ENCODE results near the gene PLB1.

Gene PLB1

GRCh38 chr2:28558918-28559317 lies 63.1 kb downstream of the PLB1 start:
- H3K4me1 ChIP-seq (ENCODE audit: control insufficient read depth, insufficient read depth, low read length) = no peaks in the 10 kb centered on the region
- no peaks in the 10 kb centered on the region for H3K27me3 ChIP-seq (ENCODE audit: control insufficient read depth, insufficient read depth, low read length)
- H3K9ac ChIP-seq (ENCODE audit: low read depth, low read length) = no peak overlapping the region
- no peaks in the 10 kb centered on the region for H3K36me3 ChIP-seq (ENCODE audit: control insufficient read depth, insufficient read depth, low read length)
- no peaks in the 10 kb centered on the region for H3K9me3 ChIP-seq (ENCODE audit: control insufficient read depth, insufficient read depth, low read length)
- no peak overlapping the region for H3K4me3 ChIP-seq (ENCODE audit: low read depth, low read length)

GRCh38 chr2:28563869-28564268 lies 68.0 kb downstream of the PLB1 start:
- no peak overlapping the region for H3K9ac ChIP-seq (ENCODE audit: low read depth, low read length)
- H3K4me3 ChIP-seq (ENCODE audit: low read depth, low read length) = no peak overlapping the region
- H3K9me3 ChIP-seq (ENCODE audit: control insufficient read depth, insufficient read depth, low read length) = no peaks in the 10 kb centered on the region
- H3K36me3 ChIP-seq (ENCODE audit: control insufficient read depth, insufficient read depth, low read length) = no peaks in the 10 kb centered on the region
- peaks cover 19% of the 10 kb centered on the region for H3K27me3 ChIP-seq (ENCODE audit: control insufficient read depth, insufficient read depth, low read length)
- H3K4me1 ChIP-seq (ENCODE audit: control insufficient read depth, insufficient read depth, low read length) = peaks cover 4% of the 10 kb centered on the region

- Histone ChIP-seq H3K4me1 (ENCODE audit: control insufficient read depth, insufficient read depth, low read length) (peaks cover 4% of the 10 kb centered on the region), H3K4me3 (ENCODE audit: low read depth, low read length) (no peak overlapping the region), H3K27me3 (ENCODE audit: control insufficient read depth, insufficient read depth, low read length) (peaks cover 19% of the 10 kb centered on the region), H3K9me3 (ENCODE audit: control insufficient read depth, insufficient read depth, low read length) (no peaks in the 10 kb centered on the region), H3K9ac (ENCODE audit: low read depth, low read length) (no peak overlapping the region), H3K36me3 (ENCODE audit: control insufficient read depth, insufficient read depth, low read length) (no peaks in the 10 kb centered on the region)
Measured at GRCh38 chr2:28564346-28564745, 68.5 kb downstream of the PLB1 start.

GRCh38 chr2:28565033-28565432 lies 69.2 kb downstream of the PLB1 start:
- no peaks in the 10 kb centered on the region for H3K9me3 ChIP-seq (ENCODE audit: control insufficient read depth, insufficient read depth, low read length)
- H3K27me3 ChIP-seq (ENCODE audit: control insufficient read depth, insufficient read depth, low read length) = peaks cover 19% of the 10 kb centered on the region
- H3K4me3 ChIP-seq (ENCODE audit: low read depth, low read length) = no peak overlapping the region
- H3K4me1 ChIP-seq (ENCODE audit: control insufficient read depth, insufficient read depth, low read length) = peaks cover 4% of the 10 kb centered on the region
- H3K36me3 ChIP-seq (ENCODE audit: control insufficient read depth, insufficient read depth, low read length) = no peaks in the 10 kb centered on the region
- no peak overlapping the region for H3K9ac ChIP-seq (ENCODE audit: low read depth, low read length)

- Histone ChIP-seq H3K36me3 (ENCODE audit: control insufficient read depth, insufficient read depth, low read length) (no peaks in the 10 kb centered on the region), H3K27me3 (ENCODE audit: control insufficient read depth, insufficient read depth, low read length) (peaks cover 19% of the 10 kb centered on the region), H3K9ac (ENCODE audit: low read depth, low read length) (no peak overlapping the region), H3K4me3 (ENCODE audit: low read depth, low read length) (peak overlapping the region; percentile 85), H3K9me3 (ENCODE audit: control insufficient read depth, insufficient read depth, low read length) (no peaks in the 10 kb centered on the region), H3K4me1 (ENCODE audit: control insufficient read depth, insufficient read depth, low read length) (peaks cover 4% of the 10 kb centered on the region)
Measured at GRCh38 chr2:28565720-28566295, 69.9 kb downstream of the PLB1 start.

- Histone ChIP-seq H3K36me3 (ENCODE audit: control insufficient read depth, insufficient read depth, low read length) (no peaks in the 10 kb centered on the region), H3K9ac (ENCODE audit: low read depth, low read length) (peak overlapping the region; percentile 14), H3K9me3 (ENCODE audit: control insufficient read depth, insufficient read depth, low read length) (no peaks in the 10 kb centered on the region), H3K27me3 (ENCODE audit: control insufficient read depth, insufficient read depth, low read length) (peaks cover 19% of the 10 kb centered on the region), H3K4me1 (ENCODE audit: control insufficient read depth, insufficient read depth, low read length) (peaks cover 4% of the 10 kb centered on the region), H3K4me3 (ENCODE audit: low read depth, low read length) (peak overlapping the region; percentile 85)
Measured at GRCh38 chr2:28566521-28567041, 70.7 kb downstream of the PLB1 start.

- Histone ChIP-seq H3K4me1 (ENCODE audit: control insufficient read depth, insufficient read depth, low read length) (peaks cover 4% of the 10 kb centered on the region), H3K27me3 (ENCODE audit: control insufficient read depth, insufficient read depth, low read length) (peaks cover 19% of the 10 kb centered on the region), H3K9me3 (ENCODE audit: control insufficient read depth, insufficient read depth, low read length) (no peaks in the 10 kb centered on the region), H3K4me3 (ENCODE audit: low read depth, low read length) (peak overlapping the region; percentile 55), H3K36me3 (ENCODE audit: control insufficient read depth, insufficient read depth, low read length) (no peaks in the 10 kb centered on the region), H3K9ac (ENCODE audit: low read depth, low read length) (no peak overlapping the region)
Measured at GRCh38 chr2:28567061-28567471, 71.2 kb downstream of the PLB1 start.

- no peak overlapping the region for H3K9ac ChIP-seq (ENCODE audit: low read depth, low read length)
- H3K4me1 ChIP-seq (ENCODE audit: control insufficient read depth, insufficient read depth, low read length) = peaks cover 4% of the 10 kb centered on the region
- H3K4me3 ChIP-seq (ENCODE audit: low read depth, low read length) = no peak overlapping the region
- H3K9me3 ChIP-seq (ENCODE audit: control insufficient read depth, insufficient read depth, low read length) = no peaks in the 10 kb centered on the region
- H3K27me3 ChIP-seq (ENCODE audit: control insufficient read depth, insufficient read depth, low read length) = peaks cover 19% of the 10 kb centered on the region
- no peaks in the 10 kb centered on the region for H3K36me3 ChIP-seq (ENCODE audit: control insufficient read depth, insufficient read depth, low read length)
Measured at GRCh38 chr2:28568036-28568435, 72.2 kb downstream of the PLB1 start.

- no peaks in the 10 kb centered on the region for H3K36me3 ChIP-seq (ENCODE audit: control insufficient read depth, insufficient read depth, low read length)
- H3K4me1 ChIP-seq (ENCODE audit: control insufficient read depth, insufficient read depth, low read length) = peaks cover 4% of the 10 kb centered on the region
- peaks cover 19% of the 10 kb centered on the region for H3K27me3 ChIP-seq (ENCODE audit: control insufficient read depth, insufficient read depth, low read length)
- H3K9ac ChIP-seq (ENCODE audit: low read depth, low read length) = no peak overlapping the region
- no peak overlapping the region for H3K4me3 ChIP-seq (ENCODE audit: low read depth, low read length)
- H3K9me3 ChIP-seq (ENCODE audit: control insufficient read depth, insufficient read depth, low read length) = no peaks in the 10 kb centered on the region
Measured at GRCh38 chr2:28568533-28568932, 72.7 kb downstream of the PLB1 start.

GRCh38 chr2:28570431-28570830 lies 74.6 kb downstream of the PLB1 start:
- Histone ChIP-seq H3K9ac (ENCODE audit: low read depth, low read length) (no peak overlapping the region), H3K9me3 (ENCODE audit: control insufficient read depth, insufficient read depth, low read length) (no peaks in the 10 kb centered on the region), H3K4me1 (ENCODE audit: control insufficient read depth, insufficient read depth, low read length) (peaks cover 4% of the 10 kb centered on the region), H3K4me3 (ENCODE audit: low read depth, low read length) (no peak overlapping the region), H3K27me3 (ENCODE audit: control insufficient read depth, insufficient read depth, low read length) (peaks cover 18% of the 10 kb centered on the region), H3K36me3 (ENCODE audit: control insufficient read depth, insufficient read depth, low read length) (no peaks in the 10 kb centered on the region)

GRCh38 chr2:28576714-28577113 lies 80.9 kb downstream of the PLB1 start:
- no peaks in the 10 kb centered on the region for H3K9me3 ChIP-seq (ENCODE audit: control insufficient read depth, insufficient read depth, low read length)
- no peak overlapping the region for H3K9ac ChIP-seq (ENCODE audit: low read depth, low read length)
- H3K27me3 ChIP-seq (ENCODE audit: control insufficient read depth, insufficient read depth, low read length) = no peaks in the 10 kb centered on the region
- H3K36me3 ChIP-seq (ENCODE audit: control insufficient read depth, insufficient read depth, low read length) = no peaks in the 10 kb centered on the region
- H3K4me1 ChIP-seq (ENCODE audit: control insufficient read depth, insufficient read depth, low read length) = no peaks in the 10 kb centered on the region
- no peak overlapping the region for H3K4me3 ChIP-seq (ENCODE audit: low read depth, low read length)

GRCh38 chr2:28577791-28578680 lies 82.2 kb downstream of the PLB1 start:
- H3K36me3 ChIP-seq (ENCODE audit: control insufficient read depth, insufficient read depth, low read length) = no peaks in the 10 kb centered on the region
- no peak overlapping the region for H3K4me3 ChIP-seq (ENCODE audit: low read depth, low read length)
- no peak overlapping the region for H3K9ac ChIP-seq (ENCODE audit: low read depth, low read length)
- H3K9me3 ChIP-seq (ENCODE audit: control insufficient read depth, insufficient read depth, low read length) = no peaks in the 10 kb centered on the region
- H3K4me1 ChIP-seq (ENCODE audit: control insufficient read depth, insufficient read depth, low read length) = no peaks in the 10 kb centered on the region
- no peaks in the 10 kb centered on the region for H3K27me3 ChIP-seq (ENCODE audit: control insufficient read depth, insufficient read depth, low read length)
